ENCODE results near the gene RYR3.

The RYR3 gene

DNA sequence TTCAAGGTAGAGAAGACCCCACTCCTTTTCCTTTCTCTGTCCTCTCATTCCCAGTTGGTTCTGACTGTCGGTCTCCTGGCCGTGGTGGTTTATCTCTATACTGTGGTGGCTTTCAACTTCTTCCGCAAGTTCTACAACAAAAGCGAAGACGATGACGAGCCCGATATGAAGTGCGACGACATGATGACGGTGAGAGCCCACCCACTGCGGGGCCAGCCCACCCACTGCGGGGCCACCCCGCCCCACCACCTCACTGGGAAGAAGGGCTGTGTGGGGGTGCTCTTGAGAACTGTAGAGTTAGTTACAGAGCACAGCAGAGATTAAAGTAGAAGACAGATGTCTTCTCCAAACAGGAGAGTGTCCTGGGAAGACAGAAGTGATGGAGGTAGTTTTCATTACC is 547.0 kb downstream of the RYR3 start:
- Histone ChIP-seq H3K4me2 (ENCODE audit: low read length) (no peak overlapping the region), H2AFZ (ENCODE audit: low read depth, low read length) (no peak overlapping the region), H3K79me2 (ENCODE audit: low read length) (no peaks in the 10 kb centered on the region), H3K9me3 (ENCODE audit: insufficient read depth, low read length) (no peaks in the 10 kb centered on the region), H3K27ac (ENCODE audit: low read length) (no peak overlapping the region), H3K4me1 (ENCODE audit: low read length) (no peaks in the 10 kb centered on the region), H3K27me3 (ENCODE audit: low read depth, low read length) (no peaks in the 10 kb centered on the region), H3K4me3 (ENCODE audit: low read length) (no peak overlapping the region), H3K9ac (ENCODE audit: low read length) (no peak overlapping the region), H4K20me1 (ENCODE audit: insufficient read depth, low read length) (no peaks in the 10 kb centered on the region), H3K36me3 (replicated peaks; ENCODE audit: low read depth, low read length) (no peaks in the 10 kb centered on the region)
- TF ChIP-seq, protein P1, sequence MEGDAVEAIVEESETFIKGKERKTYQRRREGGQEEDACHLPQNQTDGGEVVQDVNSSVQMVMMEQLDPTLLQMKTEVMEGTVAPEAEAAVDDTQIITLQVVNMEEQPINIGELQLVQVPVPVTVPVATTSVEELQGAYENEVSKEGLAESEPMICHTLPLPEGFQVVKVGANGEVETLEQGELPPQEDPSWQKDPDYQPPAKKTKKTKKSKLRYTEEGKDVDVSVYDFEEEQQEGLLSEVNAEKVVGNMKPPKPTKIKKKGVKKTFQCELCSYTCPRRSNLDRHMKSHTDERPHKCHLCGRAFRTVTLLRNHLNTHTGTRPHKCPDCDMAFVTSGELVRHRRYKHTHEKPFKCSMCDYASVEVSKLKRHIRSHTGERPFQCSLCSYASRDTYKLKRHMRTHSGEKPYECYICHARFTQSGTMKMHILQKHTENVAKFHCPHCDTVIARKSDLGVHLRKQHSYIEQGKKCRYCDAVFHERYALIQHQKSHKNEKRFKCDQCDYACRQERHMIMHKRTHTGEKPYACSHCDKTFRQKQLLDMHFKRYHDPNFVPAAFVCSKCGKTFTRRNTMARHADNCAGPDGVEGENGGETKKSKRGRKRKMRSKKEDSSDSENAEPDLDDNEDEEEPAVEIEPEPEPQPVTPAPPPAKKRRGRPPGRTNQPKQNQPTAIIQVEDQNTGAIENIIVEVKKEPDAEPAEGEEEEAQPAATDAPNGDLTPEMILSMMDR (IDR thresholded peaks at IDR 0.05; ENCODE audit: low read depth, low read length) = no peak
- no peak for TF ChIP-seq EZH2phosphoT487 (IDR thresholded peaks at IDR 0.05; ENCODE audit: low read depth)

DNA sequence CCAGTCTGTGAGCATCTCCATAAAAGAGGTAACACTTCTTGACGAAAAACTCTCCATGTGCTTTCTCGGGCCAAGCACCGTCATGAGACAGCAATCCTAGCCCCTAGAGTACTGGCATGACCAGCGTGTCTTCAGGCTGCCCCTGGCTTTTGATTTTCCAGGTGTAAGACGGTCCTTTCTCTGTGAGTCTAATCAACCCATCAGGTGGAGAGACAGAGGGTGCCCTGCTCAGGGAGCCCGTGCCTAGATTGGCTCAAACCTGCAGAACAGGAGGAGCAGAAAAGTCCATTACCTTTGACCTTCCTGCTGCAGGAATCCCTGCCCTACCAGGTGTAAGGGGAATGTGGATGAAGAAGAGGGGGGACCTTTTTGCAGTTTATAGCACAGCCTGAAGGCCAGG is 548.1 kb downstream of the RYR3 start:
- Histone ChIP-seq H3K4me3 (ENCODE audit: low read length) (no peak overlapping the region), H3K36me3 (replicated peaks; ENCODE audit: low read depth, low read length) (no peaks in the 10 kb centered on the region), H3K9ac (ENCODE audit: low read length) (no peak overlapping the region), H2AFZ (ENCODE audit: low read depth, low read length) (no peak overlapping the region), H3K79me2 (ENCODE audit: low read length) (no peaks in the 10 kb centered on the region), H3K27ac (ENCODE audit: low read length) (no peak overlapping the region), H3K27me3 (ENCODE audit: low read depth, low read length) (no peaks in the 10 kb centered on the region), H3K9me3 (ENCODE audit: insufficient read depth, low read length) (no peaks in the 10 kb centered on the region), H3K4me1 (ENCODE audit: low read length) (no peaks in the 10 kb centered on the region), H4K20me1 (ENCODE audit: insufficient read depth, low read length) (no peaks in the 10 kb centered on the region), H3K4me2 (ENCODE audit: low read length) (no peak overlapping the region)
- TF ChIP-seq, protein P1 (IDR thresholded peaks at IDR 0.05; ENCODE audit: low read depth, low read length) = no peak
- TF ChIP-seq EZH2phosphoT487 (IDR thresholded peaks at IDR 0.05; ENCODE audit: low read depth) = no peak

DNA sequence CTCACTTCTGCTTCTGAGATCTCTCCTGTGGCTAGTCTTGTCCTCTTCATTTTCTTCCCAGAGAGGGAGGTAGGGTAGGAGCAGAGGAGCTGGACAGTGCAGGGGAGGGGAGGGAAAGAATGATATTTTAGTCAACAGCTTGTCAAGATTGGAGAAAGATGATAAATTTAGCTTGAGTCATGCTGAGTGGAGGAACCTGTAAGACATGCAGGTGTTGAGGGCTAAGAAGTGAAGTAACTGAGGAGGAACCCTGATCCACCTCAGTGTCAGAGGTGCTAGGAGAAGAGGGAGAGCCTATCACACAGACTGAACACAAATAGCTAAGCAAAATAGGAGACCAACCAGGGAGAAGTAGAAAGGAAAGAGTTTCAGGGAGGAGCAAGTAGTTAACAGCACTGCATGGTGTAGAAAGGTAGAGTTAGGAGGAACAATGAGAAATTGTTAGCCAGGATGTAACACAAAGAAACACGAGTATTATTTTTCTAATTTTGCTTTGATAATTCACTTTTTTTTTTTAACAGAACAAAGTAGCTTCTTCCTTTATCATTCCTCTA is 549.3 kb downstream of the RYR3 start:
- Histone ChIP-seq H4K20me1 (ENCODE audit: insufficient read depth, low read length) (no peaks in the 10 kb centered on the region), H3K4me2 (ENCODE audit: low read length) (no peak overlapping the region), H2AFZ (ENCODE audit: low read depth, low read length) (no peak overlapping the region), H3K4me1 (ENCODE audit: low read length) (no peaks in the 10 kb centered on the region), H3K27me3 (ENCODE audit: low read depth, low read length) (no peaks in the 10 kb centered on the region), H3K36me3 (replicated peaks; ENCODE audit: low read depth, low read length) (no peaks in the 10 kb centered on the region), H3K9ac (ENCODE audit: low read length) (no peak overlapping the region), H3K27ac (ENCODE audit: low read length) (no peak overlapping the region), H3K79me2 (ENCODE audit: low read length) (no peaks in the 10 kb centered on the region), H3K9me3 (ENCODE audit: insufficient read depth, low read length) (no peaks in the 10 kb centered on the region), H3K4me3 (ENCODE audit: low read length) (no peak overlapping the region)
- TF ChIP-seq, protein P1 (IDR thresholded peaks at IDR 0.05; ENCODE audit: low read depth, low read length) = no peak

DNA sequence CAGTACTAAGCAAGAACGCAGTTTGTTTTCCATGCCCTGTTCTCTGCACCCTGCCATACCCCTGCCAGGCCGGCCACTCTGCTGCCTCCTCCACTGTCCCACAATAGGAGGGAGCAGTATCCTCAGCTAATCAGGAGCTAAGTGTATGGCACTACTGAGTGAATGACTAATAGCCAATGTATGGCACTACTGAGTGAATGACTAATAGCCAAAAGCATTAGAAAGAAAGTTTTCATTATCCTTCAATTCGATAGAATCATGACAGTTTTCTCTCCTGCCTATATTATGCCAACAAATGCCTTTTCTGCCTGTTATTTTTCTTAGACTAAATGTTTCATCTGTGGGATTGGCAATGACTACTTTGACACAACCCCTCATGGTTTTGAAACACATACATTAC is 550.0 kb downstream of the RYR3 start:
- H3K36me3 ChIP-seq (replicated peaks; ENCODE audit: low read depth, low read length) = no peaks in the 10 kb centered on the region
- H3K4me1 ChIP-seq (ENCODE audit: low read length) = no peaks in the 10 kb centered on the region
- no peak overlapping the region for H3K27ac ChIP-seq (ENCODE audit: low read length)
- no peak overlapping the region for H3K4me2 ChIP-seq (ENCODE audit: low read length)
- no peak overlapping the region for H2AFZ ChIP-seq (ENCODE audit: low read depth, low read length)
- no peaks in the 10 kb centered on the region for H3K27me3 ChIP-seq (ENCODE audit: low read depth, low read length)
- H3K9ac ChIP-seq (ENCODE audit: low read length) = no peak overlapping the region
- TF ChIP-seq EZH2phosphoT487 (IDR thresholded peaks at IDR 0.05; ENCODE audit: low read depth) = no peak
- TF ChIP-seq, protein P1 (IDR thresholded peaks at IDR 0.05; ENCODE audit: low read depth, low read length) = no peak
- no peaks in the 10 kb centered on the region for H4K20me1 ChIP-seq (ENCODE audit: insufficient read depth, low read length)
- H3K79me2 ChIP-seq (ENCODE audit: low read length) = no peaks in the 10 kb centered on the region
- no peak overlapping the region for H3K4me3 ChIP-seq (ENCODE audit: low read length)
- H3K9me3 ChIP-seq (ENCODE audit: insufficient read depth, low read length) = no peaks in the 10 kb centered on the region

All from OCI-LY3 (cell line).